Activated naive CD4-positive, alpha-beta T cell treated with Interleukin-2 at 50 U/mL for 16 hours (primary cell): ENCODE measurements around the gene ERBB4.
"Not testable (repeated sequence)": the region's sequence is repeated elsewhere in the genome, so short reads cannot be mapped to it uniquely, and the experiment has no call there.

Experiments
- DNase-seq: peaks from one replicate; pipeline ENCODE4 v3.0.0-alpha.2; 2020

ERBB4 gene

GRCh38 chr2:212124598-212124997 lies 414.0 kb downstream of the ERBB4 start:
- DNase-seq, result no peak

DNA sequence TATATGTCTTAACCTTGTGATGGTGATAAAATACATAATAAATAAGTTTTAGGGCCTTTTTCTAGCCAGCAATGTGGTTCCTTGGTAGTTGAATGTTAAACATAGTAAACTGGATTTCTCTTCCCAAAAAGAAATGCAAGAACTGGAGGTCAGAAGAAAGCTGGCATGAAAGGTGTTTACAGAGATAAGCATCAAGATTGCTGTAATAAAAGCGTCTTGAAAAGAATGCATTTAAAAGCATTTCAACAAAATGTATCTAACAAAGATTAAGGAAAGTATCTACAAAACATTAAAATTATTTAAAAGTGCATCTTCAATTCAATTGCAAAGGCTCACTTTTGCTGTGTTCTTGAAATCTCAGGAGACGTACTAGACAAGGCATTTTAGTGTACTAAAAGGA lies 419.0 kb downstream of the ERBB4 start:
- no peak for DNase-seq

DNA sequence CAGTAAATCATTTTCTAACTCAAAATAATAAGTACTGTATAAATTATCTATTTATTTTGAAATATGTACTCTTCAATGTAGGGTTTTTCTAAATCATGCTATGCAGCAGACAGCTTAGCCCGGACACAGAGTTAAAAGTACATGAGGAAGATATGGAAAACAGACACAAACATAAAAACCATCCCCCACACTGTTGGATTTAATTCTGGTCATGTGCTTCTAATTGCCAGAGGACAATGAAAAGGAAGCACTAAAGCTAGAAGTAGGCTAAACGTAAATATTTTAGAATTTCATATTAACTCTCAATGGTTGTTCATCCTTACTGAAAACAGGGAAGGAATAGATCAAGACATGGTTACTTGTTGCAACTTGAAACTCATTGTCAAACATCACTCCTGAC lies 420.7 kb downstream of the ERBB4 start:
- DNase-seq, result no peak

DNA sequence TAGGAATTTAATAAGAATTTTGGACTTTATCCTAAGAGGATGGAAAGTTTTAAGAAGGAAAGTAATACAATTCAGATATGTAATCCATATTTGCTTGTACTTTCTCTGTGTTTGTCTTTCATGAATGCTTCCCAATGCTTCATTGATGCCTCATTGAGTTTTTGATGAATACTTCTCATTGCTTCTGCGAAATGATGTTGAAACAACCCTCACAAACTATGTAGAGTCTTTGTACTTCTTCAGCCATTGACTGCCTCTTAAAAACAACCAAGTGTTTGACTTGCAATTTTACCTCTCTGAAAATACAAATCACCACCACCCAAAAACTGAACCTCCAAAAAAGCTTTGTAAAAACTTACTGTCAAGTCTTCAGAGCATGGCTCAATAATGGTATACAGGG lies 424.1 kb downstream of the ERBB4 start:
- no peak for DNase-seq

GRCh38 chr2:212112401-212112800 lies 426.2 kb downstream of the ERBB4 start:
- no peak for DNase-seq

DNA sequence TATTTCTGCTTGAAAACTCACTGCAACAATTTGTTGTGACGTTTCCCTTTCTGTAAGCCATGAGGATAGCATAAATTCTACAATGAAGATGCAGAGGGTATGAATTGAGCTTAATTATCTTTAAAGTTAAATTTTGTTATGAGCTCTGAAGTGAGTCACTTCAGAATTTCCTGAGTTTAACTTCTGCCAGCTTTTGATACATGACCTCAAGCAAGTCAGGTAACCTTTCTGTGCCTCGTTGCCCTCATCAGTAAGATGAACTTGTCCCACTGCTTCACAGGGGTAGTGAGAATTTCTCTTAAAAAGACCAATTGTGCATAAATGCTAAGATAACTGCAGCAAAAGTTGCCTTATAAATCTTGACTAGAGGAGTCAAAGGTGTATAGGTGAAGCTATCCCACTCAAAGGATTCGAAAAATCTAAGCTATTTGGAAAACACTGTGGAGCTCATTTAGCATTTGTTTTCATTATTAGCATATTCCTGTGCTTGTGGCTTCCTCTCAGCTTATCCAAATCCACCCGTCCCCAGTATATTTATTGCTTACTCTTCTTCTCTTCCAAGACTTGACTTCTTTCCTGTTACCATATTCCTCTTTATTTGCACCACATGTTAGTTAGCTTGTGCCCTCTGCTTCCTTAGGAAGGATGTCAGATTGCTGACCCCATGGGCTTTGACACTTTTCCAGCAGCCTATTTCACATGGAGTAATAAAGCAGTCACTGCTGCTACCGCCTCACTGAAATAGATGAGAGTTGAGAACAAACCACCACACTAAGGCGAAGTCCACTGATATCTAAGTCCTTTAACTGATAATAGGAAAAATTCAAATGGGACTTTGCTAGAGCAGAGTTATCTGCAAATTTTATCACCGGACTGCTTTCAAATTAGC lies 428.6 kb downstream of the ERBB4 start:
- DNase-seq, result no peak

DNA sequence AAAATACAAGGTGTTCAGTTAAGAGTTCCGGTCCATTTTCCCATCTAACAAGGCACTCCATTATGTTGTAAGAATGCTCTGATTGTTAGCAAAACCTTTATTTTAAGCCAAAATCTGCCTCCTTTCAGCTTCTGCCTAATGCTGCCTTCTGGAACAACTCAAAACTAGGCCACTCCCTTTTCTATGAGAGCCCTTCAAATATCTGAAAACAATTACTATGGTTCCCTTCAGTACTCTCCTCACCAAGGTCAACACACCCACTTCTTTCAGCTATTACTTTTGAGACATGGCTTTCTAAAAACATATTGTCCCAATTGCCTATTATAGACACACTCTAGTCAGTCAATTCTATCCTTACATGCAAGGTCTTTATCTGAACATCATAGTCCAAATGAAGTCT lies 429.4 kb downstream of the ERBB4 start:
- DNase-seq, result no peak

DNA sequence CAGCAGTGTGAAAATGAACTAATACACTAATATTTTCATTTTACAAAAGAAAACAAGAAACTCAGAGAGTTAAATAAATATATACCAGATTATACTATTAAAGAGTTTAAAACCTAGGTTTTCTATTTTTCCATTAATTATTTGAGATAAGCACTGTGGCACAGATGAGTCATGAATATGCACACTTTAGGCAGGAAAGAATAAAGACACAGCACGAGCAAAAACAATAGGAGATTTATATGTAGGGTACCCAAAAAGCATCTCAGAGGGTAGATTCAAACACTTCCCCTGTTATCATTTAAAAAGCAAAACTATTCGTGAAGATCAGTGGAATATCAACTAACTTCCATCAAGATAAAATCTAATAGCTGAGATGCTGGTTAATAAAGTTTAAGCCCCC lies 430.6 kb downstream of the ERBB4 start:
- DNase-seq, result no peak

- DNase-seq, result no peak
Observed at GRCh38 chr2:212107014-212107413, 431.6 kb downstream of the ERBB4 start.

GRCh38 chr2:212106536-212106935 lies 432.1 kb downstream of the ERBB4 start:
- DNase-seq, result not testable (repeated sequence)

DNA sequence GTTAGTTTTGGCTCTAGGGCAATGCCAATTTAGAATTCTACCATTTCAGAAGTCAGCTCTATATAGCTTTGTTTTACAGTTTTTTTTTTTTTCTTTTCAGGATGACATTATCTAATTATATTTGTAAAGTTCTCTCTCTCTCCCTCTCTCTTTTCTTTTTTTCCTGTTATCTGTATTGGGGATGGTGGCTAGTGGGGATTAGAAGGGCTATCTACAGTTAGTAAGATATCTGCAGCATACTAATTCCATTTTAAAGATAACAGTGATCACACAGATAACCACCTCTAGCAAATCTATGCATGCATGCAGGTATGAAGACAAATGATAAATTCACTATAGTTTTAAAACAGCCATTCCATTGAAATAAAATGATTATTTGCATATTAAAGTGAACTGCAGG lies 438.9 kb downstream of the ERBB4 start:
- DNase-seq, result no peak

- no peak for DNase-seq
Observed at GRCh38 chr2:212098966-212099365, 439.6 kb downstream of the ERBB4 start.

DNA sequence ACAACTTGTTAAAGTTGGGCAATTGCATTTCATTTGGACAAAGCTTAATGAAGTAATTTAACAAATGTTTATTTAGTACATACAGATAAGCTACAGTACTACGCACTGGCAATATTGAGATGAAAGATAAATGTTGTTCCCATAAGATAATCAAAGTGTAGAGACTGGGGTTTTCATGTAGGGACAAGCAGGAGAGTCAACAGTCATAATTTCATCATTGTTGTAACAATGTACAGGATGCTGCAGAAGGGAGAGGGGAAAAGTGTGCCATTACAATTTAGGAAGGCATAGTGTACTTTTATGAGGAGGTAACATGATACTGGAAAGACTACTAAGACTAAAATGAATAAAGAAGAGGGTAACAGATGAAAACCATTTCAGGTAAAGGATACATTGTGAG lies 441.6 kb downstream of the ERBB4 start:
- no peak for DNase-seq

GRCh38 chr2:212089873-212090272 lies 448.7 kb downstream of the ERBB4 start:
- no peak for DNase-seq

DNA sequence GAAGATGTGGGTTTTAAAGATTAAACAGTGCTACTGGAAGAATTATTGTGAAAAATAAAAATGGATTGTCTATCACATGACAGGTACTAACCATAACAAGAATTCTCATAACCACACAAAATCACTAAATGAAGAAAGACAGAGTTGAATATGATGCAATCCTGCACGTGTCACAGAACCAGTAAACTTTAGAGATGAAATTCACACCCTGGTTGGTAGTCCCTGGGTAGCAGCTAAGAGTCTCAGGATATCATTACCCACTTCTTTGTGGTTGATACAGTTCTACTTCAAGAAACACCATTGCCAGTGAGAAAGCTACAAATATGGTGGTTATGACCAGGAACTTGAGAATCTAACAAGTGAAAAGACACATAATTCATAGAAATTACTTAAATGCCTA lies 450.2 kb downstream of the ERBB4 start:
- DNase-seq, result no peak

GRCh38 chr2:212083492-212083891 lies 455.1 kb downstream of the ERBB4 start:
- DNase-seq, result no peak

GRCh38 chr2:212078103-212078502 lies 460.5 kb downstream of the ERBB4 start:
- no peak for DNase-seq

GRCh38 chr2:212076456-212076855 lies 462.1 kb downstream of the ERBB4 start:
- DNase-seq, result no peak

- no peak for DNase-seq
Observed at GRCh38 chr2:212073360-212073759, 465.2 kb downstream of the ERBB4 start.

DNA sequence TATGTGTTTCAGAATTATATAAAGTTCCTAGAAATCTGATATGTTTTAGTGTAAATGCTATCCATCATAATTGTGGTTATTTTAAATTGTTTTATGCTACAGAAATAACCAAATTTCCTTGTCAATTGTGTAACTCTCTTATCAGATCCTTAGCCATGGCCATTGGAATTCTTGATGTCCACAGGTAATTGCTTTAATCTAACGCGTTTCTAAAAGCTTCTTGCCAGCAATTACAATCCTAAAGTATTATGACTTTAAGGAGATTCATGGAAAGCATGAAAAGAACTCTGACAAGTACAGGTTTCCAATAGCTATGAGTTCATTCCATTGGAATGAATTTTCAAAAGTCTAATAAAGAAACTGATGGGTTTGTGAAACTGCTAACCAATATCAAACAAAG lies 472.1 kb downstream of the ERBB4 start:
- no peak for DNase-seq

DNA sequence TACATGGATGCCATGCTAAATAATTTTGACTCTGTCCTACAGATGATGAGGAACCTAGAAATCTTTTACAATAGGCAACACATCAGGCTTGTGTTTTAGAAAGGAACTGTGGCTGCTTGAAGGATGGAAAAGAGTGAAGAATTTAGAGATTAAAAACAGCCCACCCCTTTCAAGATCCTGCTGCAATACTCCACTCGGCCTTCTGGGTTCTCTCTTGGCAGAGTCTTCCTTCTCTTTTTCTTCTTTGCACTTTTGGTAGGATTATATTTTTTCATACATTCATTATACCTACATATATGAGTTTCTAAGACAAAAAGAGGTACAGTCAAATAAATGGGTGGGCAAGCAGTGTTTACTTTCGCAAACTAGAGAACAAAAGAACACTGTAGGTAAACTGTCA lies 474.3 kb downstream of the ERBB4 start:
- DNase-seq, result no peak

DNA sequence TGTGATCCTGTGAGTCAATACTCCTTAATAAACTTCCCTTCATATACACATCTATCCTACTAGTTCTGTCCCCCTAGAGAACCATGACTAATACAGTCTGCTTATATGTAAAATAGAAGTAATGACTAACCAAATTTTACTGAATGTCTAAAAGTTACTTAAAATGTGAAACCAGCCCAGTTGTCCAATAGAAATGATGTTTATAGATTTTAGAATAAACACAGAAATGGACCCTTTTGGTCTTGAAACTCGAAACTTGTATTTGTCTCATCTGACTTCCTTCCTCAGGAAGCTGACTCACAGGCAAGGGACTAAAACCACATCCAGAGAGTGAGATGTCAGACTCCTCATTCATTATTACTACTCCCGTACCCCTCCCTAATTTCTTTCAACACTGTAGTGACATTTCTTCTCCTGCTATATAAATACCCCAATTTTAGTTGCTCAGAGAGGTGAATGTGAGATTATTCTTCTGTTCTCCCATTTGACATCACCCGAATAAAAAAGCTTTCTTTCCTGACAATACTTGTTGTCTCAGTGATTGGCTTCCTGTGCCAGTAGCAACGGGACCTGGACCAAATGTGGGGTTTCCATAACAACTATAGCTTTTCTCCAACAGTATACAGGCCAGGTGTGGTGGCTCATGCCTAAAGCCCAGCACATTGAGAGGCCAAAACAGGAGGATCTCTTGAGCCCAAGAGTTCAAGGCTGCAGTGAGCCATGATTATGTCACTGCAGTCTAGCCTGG lies 486.0 kb downstream of the ERBB4 start:
- DNase-seq, result no peak

DNA sequence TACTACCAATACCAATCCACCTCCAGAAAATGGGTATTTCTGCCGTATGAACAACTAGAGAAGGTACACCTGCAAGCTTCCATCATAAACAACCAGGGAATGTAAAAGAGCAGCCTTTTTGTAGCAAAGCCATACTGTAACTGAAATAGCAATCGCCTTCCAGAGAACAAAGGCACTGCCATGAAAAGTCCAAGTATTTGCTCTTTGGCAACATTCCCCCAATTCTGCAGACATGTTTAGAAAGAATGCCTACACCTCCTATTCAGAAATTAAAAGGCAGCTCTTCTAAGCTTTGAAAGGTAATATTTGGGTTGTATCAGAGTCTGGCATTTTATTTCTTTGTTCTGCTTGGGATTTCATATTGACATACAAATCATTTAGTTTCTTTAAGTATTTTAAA lies 487.7 kb downstream of the ERBB4 start:
- DNase-seq, result no peak

GRCh38 chr2:212042562-212042961 lies 496.0 kb downstream of the ERBB4 start:
- no peak for DNase-seq
